HG03565 (cell line): ENCODE data around the gene MKLN1.
"Not testable (repeated sequence)": the region's sequence is repeated elsewhere in the genome, so short reads cannot be mapped to it uniquely, and the experiment has no call there.

ENCODE experiments used
- ATAC-seq: cut with Tn5 transposase; IDR thresholded peaks from one replicate; pipeline ENCODE4 v1.9.1; 2021; ENCODE audit warnings: mild to moderate bottlenecking, moderate library complexity; ENCODE audit not compliant: unreplicated experiment

Gene MKLN1

DNA sequence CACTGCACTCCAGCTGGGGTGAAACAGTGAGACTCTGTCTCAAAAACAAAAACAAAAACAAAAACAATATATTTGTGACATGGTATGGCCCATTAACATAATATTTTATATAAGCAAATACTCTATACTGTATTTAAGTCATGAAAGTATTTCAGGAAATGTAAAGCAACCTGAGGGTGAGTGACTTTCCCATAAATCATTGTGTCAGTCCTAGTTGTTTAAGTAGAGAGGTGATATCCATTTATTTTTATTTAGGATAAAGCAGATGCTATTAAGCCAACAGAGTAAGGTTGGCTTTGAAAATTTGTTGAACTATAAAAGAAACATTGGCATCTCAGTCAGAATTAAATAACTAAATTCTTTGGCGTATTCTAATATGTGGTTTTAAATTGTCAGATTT, 60.5 kb downstream of the MKLN1 start:
- no peak for ATAC-seq

- ATAC-seq = no peak
Measured at GRCh38 chr7:131390275-131390674, 62.6 kb downstream of the MKLN1 start.

- no peak for ATAC-seq
Measured at GRCh38 chr7:131391145-131391544, 63.5 kb downstream of the MKLN1 start.

DNA sequence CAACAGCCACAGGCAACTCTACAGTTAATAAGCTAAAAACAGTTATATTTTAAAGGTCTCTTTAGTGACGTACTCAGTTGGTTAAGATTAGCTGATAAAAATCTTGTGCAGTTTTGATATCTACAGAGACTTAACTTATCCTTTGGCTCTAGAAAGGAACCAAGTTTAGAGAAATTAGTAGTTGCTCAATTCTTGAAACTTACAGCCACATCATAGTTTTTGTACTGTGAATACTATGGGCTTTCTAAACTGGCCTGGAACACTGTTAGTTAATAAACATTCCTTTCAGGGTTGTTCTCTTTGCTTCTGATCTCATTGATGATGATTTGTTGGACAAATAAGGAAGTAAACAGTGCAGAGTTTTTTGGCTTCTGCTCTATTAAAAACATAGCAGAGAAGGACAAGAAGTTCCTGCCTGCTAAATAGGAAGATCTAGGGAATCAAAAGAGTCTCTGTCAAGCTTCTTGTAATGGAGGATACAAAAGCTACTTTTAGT, 73.1 kb downstream of the MKLN1 start:
- no peak for ATAC-seq

DNA sequence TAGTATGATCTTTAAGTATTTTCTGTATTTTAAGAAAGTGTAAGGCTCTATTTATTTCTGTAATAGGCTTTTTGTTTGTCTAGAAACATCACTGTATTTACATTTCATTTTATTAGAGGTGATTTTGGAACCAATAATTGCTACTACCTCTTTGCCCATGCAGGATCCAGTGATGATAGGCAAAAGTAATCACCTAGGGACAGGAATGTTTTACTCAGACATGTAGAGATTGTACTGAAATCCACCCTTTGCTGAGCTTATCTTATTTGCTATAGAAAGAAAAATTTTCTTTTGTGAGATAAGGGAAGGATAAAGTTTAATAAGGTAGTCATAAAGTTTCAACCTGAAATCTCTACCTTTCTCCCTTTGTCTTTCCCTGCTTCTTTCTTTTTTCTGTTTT, 73.5 kb downstream of the MKLN1 start:
- ATAC-seq = no peak

- no peak for ATAC-seq
Measured at GRCh38 chr7:131403322-131403721, 75.6 kb downstream of the MKLN1 start.

GRCh38 chr7:131404226-131404911, 76.7 kb downstream of the MKLN1 start:
- ATAC-seq = no peak

GRCh38 chr7:131409129-131409766, 81.6 kb downstream of the MKLN1 start:
- no peak for ATAC-seq

- ATAC-seq = no peak
Measured at GRCh38 chr7:131412031-131412430, 84.4 kb downstream of the MKLN1 start.

GRCh38 chr7:131413711-131414110, 86.0 kb downstream of the MKLN1 start:
- ATAC-seq = no peak

DNA sequence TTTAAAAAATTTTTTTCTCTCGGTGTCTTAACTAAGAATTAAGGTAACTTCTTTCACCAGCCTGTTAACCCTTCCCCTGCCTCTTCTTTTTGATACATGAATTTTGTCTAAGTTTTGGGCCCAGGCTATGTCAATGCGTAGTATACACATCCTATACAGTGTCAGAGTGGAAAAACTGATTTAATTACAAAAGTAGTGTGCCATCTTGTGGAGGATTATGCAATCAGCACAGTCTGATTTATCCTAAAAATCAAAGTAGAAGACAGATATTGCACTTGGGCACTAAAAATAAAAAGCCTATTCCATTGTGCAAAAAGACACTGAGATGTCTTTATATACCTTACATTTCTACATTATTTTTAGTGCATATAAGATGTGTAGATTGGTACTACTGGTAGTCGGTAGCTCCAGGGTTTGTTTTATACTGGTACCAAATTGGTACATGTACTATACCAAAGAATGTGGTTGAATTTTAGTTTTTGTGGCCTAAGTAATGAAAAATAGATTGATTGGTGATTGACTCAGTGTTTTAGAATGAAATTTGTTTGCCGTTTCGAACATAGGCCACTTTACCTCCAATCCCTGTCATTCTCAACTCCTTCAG, 96.6 kb downstream of the MKLN1 start:
- no peak for ATAC-seq

DNA sequence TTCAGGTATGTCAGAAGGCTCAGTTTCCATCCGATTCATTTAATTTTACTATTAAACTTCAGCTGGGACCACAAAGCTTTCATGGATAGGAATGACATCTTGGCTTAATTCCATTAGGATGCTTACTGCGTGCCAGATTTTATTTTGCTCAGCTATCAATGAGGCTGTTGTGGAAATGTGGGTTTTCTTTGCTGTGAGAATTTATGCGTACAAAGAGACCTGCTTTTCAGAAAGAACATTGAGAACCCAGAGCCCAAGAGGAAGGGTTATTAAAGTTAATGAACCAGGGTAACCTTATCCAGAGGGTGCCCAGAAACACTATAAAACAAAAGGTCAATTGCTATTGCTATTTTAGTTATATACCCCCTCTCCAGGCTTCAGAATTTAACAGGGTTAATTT, 98.3 kb downstream of the MKLN1 start:
- no peak for ATAC-seq

GRCh38 chr7:131430826-131431225, 103.2 kb downstream of the MKLN1 start:
- not testable (repeated sequence) for ATAC-seq

- ATAC-seq = no peak
Measured at GRCh38 chr7:131431289-131431688, 103.6 kb downstream of the MKLN1 start.

- no peak for ATAC-seq
Measured at GRCh38 chr7:131431756-131432155, 104.1 kb downstream of the MKLN1 start.

DNA sequence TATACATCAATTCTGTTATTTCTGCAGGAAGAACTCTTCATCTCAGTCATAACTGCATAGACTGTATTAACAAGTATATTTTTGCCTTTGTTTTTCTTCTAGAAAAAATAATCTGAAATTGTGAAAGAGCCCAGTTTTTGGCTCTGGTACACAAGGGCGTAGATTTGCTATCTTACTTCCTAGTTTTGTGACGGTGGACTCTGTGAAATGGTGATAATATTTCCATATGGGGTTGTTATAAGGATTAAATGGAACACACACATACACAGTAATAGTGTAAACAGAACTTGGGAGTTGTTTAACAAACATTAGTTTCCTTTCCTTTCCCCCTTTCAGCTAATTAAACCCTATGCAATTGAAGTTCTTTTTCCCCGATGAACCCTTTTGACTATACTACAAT, 108.7 kb downstream of the MKLN1 start:
- no peak for ATAC-seq

DNA sequence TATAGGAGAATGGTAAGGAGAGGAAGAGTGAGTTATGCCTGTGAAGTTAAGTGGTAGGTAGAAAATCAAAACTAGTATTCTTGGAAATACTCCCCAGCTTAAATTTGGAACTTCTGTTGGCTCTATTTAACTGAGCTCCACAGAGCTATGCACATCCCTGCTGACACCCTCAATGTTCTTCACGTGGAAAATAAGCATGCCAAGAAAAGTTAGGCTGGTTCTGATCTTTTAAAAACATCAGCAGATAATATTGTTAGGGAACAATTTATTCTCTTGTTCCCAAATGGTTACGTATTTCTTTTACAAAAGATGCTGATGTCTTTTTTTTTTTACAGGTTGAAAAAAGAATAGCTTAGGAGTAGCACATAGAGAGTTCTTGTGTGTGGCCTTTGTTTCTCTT, 111.3 kb downstream of the MKLN1 start:
- ATAC-seq = no peak

DNA sequence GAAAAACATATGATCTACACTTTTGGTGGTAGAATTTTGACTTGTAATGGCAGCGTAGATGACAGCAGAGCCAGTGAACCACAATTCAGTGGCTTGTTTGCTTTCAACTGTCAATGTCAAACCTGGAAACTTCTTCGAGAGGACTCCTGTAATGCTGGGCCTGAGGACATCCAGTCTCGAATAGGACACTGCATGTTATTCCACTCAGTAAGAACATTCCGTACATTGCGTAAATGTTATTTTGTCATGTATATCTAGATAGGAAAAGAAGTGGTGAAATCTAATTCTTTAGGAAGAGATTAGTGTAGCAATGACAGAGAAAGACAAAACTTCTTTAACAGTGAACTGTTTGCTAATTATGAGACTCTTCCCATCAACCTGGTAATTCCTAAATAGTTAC, 115.8 kb downstream of the MKLN1 start:
- no peak for ATAC-seq

GRCh38 chr7:131444683-131445082, 117.0 kb downstream of the MKLN1 start:
- no peak for ATAC-seq

DNA sequence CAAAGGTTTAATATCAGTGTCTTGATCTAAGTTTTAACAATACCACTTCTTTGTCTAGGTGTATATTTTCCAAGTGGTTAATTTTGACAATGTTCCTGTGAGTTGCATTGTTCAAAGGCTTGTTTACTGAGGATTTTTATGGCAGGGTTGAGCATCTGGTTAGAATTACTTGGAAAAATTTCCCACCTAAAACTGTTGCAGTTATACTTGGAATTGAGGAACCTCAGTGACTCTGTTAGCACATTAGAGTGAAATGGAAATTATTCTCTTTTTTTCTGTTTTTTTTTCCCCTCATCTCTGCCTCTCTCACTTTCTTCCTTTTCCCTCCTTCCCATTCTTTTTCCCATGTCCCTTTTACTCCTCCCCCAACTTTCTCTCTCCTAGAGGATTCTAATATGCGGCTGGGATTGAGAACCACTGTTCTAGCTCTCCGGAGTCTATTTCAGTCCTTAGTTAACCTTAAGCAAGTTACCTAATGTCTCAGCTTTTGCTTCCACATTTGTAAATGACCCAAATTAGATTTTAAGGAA, 121.8 kb downstream of the MKLN1 start:
- no peak for ATAC-seq

DNA sequence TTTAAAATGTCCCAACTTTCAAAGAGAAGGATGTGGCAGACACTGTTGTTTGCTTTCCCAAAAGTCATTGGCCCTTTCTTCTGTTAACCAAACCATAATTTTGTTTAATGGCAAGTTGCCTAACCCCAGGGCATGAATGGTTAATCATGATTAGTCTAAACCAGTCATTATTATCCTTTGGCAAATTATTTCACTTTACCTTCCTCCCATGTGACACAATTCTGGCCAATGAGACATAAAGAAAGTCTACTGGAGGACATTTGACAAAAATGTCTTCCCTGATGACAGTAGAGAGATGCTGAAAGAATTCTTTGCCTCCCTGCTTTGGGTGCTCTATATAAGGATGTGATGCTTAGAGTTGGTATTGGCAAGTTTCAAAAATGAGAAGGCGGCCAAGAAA, 126.8 kb downstream of the MKLN1 start:
- no peak for ATAC-seq

DNA sequence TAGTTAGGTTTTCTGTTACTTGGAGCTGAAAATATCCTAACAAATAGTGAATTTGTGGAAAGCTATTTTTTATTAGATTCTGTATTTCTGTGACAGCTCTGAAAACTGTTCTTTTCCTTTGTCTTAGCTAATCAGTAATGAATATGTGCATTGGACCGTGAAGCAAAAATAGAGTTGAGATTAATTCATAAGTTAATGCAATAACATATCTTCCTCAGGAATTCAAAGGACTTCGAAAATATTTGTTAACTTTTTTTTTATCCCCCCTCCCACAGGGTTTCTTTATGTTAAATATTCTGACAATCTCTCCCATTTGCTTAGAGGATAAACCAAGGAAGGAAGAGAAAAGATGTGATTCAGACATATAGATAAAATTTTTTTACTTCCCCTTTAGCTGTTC, 127.3 kb downstream of the MKLN1 start:
- ATAC-seq = no peak
